Uterus (tissue), 2 donors: ENCODE measurements around the gene RAB9B.

Experiments used
- POLR2A ChIP-seq, 2 donors: fragments of 450-650 bp; IDR thresholded peaks; one replicate each; pipeline ENCODE4 v1.6.1; 2016; ENCODE audit warnings: antibody characterized with exemption in 2 of 2, mild to moderate bottlenecking in 1 of 2, moderate library complexity in 1 of 2
- TF ChIP-seq, protein P1 (sequence below), 4 experiments: fragments of 200-600 bp in 2 of 4; fragments of 450-650 bp in 2 of 4; sonication (generic) in 2 of 4; IDR thresholded peaks; one replicate each; pipeline ENCODE4 v1.5.1; 2016 to 2019; ENCODE audit warnings: antibody characterized with exemption in 4 of 4, mild to moderate bottlenecking in 2 of 4, moderate library complexity in 1 of 4

DNA sequence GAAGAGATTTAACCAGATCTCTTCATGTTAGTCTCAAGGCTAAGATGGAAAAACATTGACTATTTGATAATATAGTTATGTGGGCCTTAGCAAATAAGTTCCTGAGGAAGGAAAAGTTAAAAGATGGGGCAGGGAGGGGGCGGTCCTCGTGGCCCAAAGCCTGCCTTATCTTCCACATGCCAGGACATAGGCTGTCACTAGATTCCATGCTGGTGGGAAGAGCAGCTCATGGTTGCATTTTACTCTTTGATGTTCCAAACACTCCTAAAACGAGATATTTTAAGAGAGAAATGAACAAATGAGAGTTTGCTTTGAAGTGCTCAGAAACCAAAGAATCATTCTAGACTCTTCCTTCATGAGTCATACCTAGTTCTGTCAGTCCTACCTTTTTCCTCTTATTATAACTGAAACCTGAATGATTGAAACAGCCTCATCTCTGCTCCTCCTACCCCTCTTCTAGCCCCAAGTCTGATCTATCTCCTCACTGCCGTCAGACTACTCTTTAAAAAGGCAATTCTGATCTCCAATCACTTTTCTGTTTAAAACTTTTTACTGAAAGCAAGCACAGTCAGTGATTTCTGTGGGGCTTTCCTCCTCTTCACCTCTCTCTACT, 25.1 kb downstream of the RAB9B start:
- no peak for TF ChIP-seq POLR2A (IDR thresholded peaks at IDR 0.05)
- TF ChIP-seq, protein P1, sequence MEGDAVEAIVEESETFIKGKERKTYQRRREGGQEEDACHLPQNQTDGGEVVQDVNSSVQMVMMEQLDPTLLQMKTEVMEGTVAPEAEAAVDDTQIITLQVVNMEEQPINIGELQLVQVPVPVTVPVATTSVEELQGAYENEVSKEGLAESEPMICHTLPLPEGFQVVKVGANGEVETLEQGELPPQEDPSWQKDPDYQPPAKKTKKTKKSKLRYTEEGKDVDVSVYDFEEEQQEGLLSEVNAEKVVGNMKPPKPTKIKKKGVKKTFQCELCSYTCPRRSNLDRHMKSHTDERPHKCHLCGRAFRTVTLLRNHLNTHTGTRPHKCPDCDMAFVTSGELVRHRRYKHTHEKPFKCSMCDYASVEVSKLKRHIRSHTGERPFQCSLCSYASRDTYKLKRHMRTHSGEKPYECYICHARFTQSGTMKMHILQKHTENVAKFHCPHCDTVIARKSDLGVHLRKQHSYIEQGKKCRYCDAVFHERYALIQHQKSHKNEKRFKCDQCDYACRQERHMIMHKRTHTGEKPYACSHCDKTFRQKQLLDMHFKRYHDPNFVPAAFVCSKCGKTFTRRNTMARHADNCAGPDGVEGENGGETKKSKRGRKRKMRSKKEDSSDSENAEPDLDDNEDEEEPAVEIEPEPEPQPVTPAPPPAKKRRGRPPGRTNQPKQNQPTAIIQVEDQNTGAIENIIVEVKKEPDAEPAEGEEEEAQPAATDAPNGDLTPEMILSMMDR (IDR thresholded peaks at IDR 0.05): no peak
